Fibroblast of pulmonary artery (primary cell): Measurements from ENCODE around the gene DLGAP3.

Experiments used
- DNase-seq: peaks from one replicate; pipeline ENCODE4 v3.0.0-alpha.2; 2010; ENCODE audit warnings: low read depth
- H3K4me3 ChIP-seq: replicated peaks from 2 replicates; pipeline ENCODE4 v1.5.1; 2011; ENCODE audit warnings: low read depth, mild to moderate bottlenecking, control low read depth, low read length, moderate library complexity
- TF ChIP-seq, protein P1 (sequence below): IDR thresholded peaks from 2 replicates; pipeline ENCODE4 v1.5.1; 2011; ENCODE audit warnings: mild to moderate bottlenecking, control low read depth, low read length, inconsistent platforms; ENCODE audit errors: missing control alignments

The DLGAP3 gene, protein sequence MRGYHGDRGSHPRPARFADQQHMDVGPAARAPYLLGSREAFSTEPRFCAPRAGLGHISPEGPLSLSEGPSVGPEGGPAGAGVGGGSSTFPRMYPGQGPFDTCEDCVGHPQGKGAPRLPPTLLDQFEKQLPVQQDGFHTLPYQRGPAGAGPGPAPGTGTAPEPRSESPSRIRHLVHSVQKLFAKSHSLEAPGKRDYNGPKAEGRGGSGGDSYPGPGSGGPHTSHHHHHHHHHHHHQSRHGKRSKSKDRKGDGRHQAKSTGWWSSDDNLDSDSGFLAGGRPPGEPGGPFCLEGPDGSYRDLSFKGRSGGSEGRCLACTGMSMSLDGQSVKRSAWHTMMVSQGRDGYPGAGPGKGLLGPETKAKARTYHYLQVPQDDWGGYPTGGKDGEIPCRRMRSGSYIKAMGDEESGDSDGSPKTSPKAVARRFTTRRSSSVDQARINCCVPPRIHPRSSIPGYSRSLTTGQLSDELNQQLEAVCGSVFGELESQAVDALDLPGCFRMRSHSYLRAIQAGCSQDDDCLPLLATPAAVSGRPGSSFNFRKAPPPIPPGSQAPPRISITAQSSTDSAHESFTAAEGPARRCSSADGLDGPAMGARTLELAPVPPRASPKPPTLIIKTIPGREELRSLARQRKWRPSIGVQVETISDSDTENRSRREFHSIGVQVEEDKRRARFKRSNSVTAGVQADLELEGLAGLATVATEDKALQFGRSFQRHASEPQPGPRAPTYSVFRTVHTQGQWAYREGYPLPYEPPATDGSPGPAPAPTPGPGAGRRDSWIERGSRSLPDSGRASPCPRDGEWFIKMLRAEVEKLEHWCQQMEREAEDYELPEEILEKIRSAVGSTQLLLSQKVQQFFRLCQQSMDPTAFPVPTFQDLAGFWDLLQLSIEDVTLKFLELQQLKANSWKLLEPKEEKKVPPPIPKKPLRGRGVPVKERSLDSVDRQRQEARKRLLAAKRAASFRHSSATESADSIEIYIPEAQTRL

DNA sequence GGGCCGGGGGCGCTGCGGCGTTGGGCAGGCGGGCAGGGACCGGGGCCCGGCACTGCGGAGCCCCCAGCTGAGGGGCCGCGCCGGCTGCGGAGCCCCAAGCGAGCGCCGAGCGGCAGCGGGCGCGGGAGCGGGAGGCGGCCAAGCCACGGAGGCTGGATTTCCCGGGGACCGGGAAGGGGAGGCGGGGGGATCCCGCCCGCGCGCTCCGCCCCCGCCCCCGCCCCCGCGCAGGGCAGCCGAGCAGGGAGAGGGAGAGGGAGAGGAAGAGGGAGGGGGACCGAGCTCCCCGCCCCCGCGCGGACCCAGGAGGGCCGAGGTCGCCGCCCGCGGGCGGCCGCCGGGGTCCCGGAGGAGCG lies at the start of gene DLGAP3:
TSS of gene DLGAP3 (minus strand) at position 154 of the 356 bp plus-strand sequence. CDS start 24,267 bp downstream, outside the sequence.
- DNase-seq: no peak
- TF ChIP-seq, protein P1, sequence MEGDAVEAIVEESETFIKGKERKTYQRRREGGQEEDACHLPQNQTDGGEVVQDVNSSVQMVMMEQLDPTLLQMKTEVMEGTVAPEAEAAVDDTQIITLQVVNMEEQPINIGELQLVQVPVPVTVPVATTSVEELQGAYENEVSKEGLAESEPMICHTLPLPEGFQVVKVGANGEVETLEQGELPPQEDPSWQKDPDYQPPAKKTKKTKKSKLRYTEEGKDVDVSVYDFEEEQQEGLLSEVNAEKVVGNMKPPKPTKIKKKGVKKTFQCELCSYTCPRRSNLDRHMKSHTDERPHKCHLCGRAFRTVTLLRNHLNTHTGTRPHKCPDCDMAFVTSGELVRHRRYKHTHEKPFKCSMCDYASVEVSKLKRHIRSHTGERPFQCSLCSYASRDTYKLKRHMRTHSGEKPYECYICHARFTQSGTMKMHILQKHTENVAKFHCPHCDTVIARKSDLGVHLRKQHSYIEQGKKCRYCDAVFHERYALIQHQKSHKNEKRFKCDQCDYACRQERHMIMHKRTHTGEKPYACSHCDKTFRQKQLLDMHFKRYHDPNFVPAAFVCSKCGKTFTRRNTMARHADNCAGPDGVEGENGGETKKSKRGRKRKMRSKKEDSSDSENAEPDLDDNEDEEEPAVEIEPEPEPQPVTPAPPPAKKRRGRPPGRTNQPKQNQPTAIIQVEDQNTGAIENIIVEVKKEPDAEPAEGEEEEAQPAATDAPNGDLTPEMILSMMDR: no peak
- no peak within 1 kb of the TSS for H3K4me3 ChIP-seq

- H3K4me3 ChIP-seq: no peak overlapping the region
- TF ChIP-seq, protein P1: no peak
- no peak for DNase-seq
Observed at GRCh38 chr1:34978921-34979320, 49.5 kb upstream of the DLGAP3 start.

- DNase-seq: no peak
- no peak overlapping the region for H3K4me3 ChIP-seq
- TF ChIP-seq, protein P1: no peak
Observed at GRCh38 chr1:34977858-34978257, 48.4 kb upstream of the DLGAP3 start.

DNA sequence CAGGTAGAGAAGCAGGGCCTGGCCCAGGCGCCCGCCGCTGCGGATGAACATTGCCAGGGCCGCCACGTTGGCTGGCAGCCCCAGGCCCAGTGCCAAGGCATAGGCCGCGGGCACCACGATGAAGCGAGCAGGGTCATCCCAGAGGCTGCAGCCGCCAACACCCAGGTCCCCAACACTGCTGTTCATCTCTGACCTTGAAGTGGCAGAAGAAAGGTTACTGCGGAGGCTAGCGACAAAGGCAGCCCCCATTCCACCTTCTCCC lies 47.7 kb upstream of the DLGAP3 start:
- DNase-seq: no peak
- TF ChIP-seq, protein P1: no peak
- H3K4me3 ChIP-seq: no peak overlapping the region

DNA sequence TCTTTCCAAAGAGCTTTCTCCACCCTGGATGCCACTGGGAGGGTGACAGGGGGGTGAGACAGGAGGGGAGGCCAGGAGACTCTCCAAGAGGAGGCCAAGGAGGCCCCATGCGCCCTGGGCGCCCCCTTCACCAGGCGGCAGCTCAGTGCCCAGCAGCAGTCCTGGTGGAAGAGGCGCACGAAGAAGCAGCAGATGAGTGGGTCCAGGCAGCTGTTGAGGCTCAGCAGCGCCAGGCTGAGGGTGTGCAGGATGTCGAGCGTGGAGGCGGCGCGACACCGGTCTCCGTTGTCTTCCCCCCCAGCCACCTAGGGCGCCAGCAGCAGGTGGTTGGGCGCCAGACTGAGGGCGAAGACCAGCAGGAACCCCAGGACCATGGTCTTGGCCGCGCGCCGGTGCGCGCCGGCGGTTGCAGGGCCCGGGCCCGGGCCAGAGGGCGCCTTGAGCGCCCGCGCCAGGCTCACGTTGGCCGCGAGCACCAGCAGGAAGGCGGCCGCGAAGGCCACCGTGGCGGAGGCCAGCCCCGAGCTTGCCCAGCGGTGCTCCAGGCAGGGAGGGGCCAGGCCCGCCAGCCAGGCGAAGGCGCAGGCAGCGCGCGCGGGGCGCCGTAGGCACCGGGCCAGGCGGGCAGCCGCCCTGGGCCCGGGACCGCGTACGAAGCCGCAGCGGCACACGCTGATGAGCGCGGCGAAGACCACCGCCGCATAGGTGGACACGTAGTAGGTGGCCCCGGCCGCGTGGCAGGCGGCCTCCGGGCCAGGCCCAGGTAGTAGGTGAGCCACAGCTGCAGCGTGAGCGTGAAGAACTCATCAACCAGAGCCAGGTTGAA lies 47.1 kb upstream of the DLGAP3 start:
- TF ChIP-seq, protein P1: no peak
- no peak for DNase-seq
- H3K4me3 ChIP-seq: no peak overlapping the region

GRCh38 chr1:34975771-34976170 lies 46.3 kb upstream of the DLGAP3 start:
- no peak overlapping the region for H3K4me3 ChIP-seq
- TF ChIP-seq, protein P1: no peak
- DNase-seq: no peak
